Keratinocyte (primary cell): ENCODE results near the gene STAC2. TPM values are rescaled to one million over a fixed set of nuclear protein-coding genes. Genes with fewer than 3 reads are reported as not detected.

Experiments used
- DNase-seq: peaks from one replicate; pipeline ENCODE4 v3.0.0-alpha.2; 2011; ENCODE audit warnings: low read depth, missing footprints, low spot score
- FAIRE-seq: peaks from 2 replicates; lab custom pipeline; 2011; peaks lifted over from hg19 to GRCh38; lab: Jason Lieb, UNC
- H2AFZ ChIP-seq: 2 replicates; pipeline ENCODE4 v1.6.0; 2012; ENCODE audit warnings: low read length, control low read depth, inconsistent platforms; ENCODE audit not compliant: control insufficient read depth
- H3K27ac ChIP-seq: 2 replicates; pipeline ENCODE4 v1.5.1; 2011; ENCODE audit warnings: low read length; ENCODE audit not compliant: control insufficient read depth, insufficient read depth
- H3K27me3 ChIP-seq: 3 replicates; pipeline ENCODE4 v1.6.0; 2011; ENCODE audit warnings: low read length; ENCODE audit not compliant: control insufficient read depth, insufficient read depth; ENCODE audit errors: extremely low read depth
- H3K36me3 ChIP-seq, 2 experiments: 2 replicates in 1 of 2; 3 replicates in 1 of 2; pipeline ENCODE4 v1.5.1; 2011; ENCODE audit warnings: low read length in 2 of 2, mild to moderate bottlenecking in 1 of 2; ENCODE audit not compliant: control insufficient read depth in 2 of 2, insufficient read depth in 2 of 2; ENCODE audit errors: extremely low read depth in 1 of 2
- H3K4me1 ChIP-seq: 3 replicates; pipeline ENCODE4 v1.5.1; 2011; ENCODE audit warnings: low read length; ENCODE audit not compliant: control insufficient read depth, insufficient read depth; ENCODE audit errors: extremely low read depth
- H3K4me2 ChIP-seq: 3 replicates; pipeline ENCODE4 v1.6.0; 2011; ENCODE audit warnings: low read depth, low read length; ENCODE audit not compliant: control insufficient read depth, insufficient read depth; ENCODE audit errors: extremely low read depth
- H3K4me3 ChIP-seq, 3 experiments: fragments of 200-600 bp in 1 of 3; sonication (generic) in 1 of 3; 2 replicates in 2 of 3; 3 replicates in 1 of 3; pipeline ENCODE4 v1.5.1; 2011 to 2016; ENCODE audit warnings: low read length in 3 of 3, mild to moderate bottlenecking in 3 of 3, control low read depth in 2 of 3, inconsistent platforms in 1 of 3, low read depth in 1 of 3, mixed read lengths in 1 of 3, mixed run types in 1 of 3, moderate library complexity in 1 of 3; ENCODE audit not compliant: control insufficient read depth in 2 of 3, insufficient read depth in 2 of 3; ENCODE audit errors: extremely low read depth in 1 of 3
- H3K79me2 ChIP-seq: 2 replicates; pipeline ENCODE4 v1.6.0; 2012; ENCODE audit warnings: low read length; ENCODE audit not compliant: control insufficient read depth, insufficient read depth
- H3K9ac ChIP-seq: 3 replicates; pipeline ENCODE4 v1.6.0; 2011; ENCODE audit warnings: low read length; ENCODE audit not compliant: control insufficient read depth, insufficient read depth; ENCODE audit errors: extremely low read depth
- H3K9me1 ChIP-seq: 3 replicates; pipeline ENCODE4 v1.6.0; 2011; ENCODE audit warnings: low read length; ENCODE audit not compliant: control insufficient read depth, insufficient read depth; ENCODE audit errors: extremely low read depth
- H3K9me3 ChIP-seq: 2 replicates; pipeline ENCODE4 v1.5.1; 2012; ENCODE audit warnings: low read depth, low read length; ENCODE audit not compliant: control insufficient read depth
- H4K20me1 ChIP-seq: 3 replicates; pipeline ENCODE4 v1.6.0; 2011; ENCODE audit warnings: low read length; ENCODE audit not compliant: control insufficient read depth, insufficient read depth; ENCODE audit errors: extremely low read depth
- EZH2 ChIP-seq: IDR thresholded peaks from one replicate; pipeline ENCODE4 v1.6.1; 2012; ENCODE audit warnings: inconsistent platforms, mild to moderate bottlenecking, low read length, moderate library complexity
- dilution Hi-C: fragments of 300-500 bp; cut with MboI; formaldehyde crosslinking; loops from one replicate; pipeline ENCODE4 v1.7.0; 2020; ENCODE audit warnings: low sequenced_read_pairs; ENCODE audit not compliant: extremely low pct_ligation_motif_present
- polyA plus RNA-seq, 5 experiments: library from polyadenylated mRNA; depleted of rRNA in 3 of 5; stranded (reverse) in 3 of 5; stranded (forward) in 1 of 5; unstranded in 1 of 5; fragments of >200 nt; gene quantifications; 1 replicate in 1 of 5; 2 replicates in 3 of 5; 3 replicates in 1 of 5; pipeline versions ENCODE4 v1.2.1 to v1.2.3, GENCODE V29; 2011 to 2012; ENCODE audit warnings: missing spikeins in 2 of 5, low read depth in 1 of 5, low replicate concordance in 1 of 5
- TF ChIP-seq, protein P1 (sequence below), 3 experiments: IDR thresholded peaks in 1 of 3; conservative IDR thresholded peaks in 1 of 3; optimal IDR thresholded peaks in 1 of 3; 2 replicates in 2 of 3; 3 replicates in 1 of 3; pipeline versions ENCODE3 to v1.5.1; 2011; ENCODE audit warnings: low read length in 3 of 3, mild to moderate bottlenecking in 3 of 3, moderate library complexity in 2 of 3, control low read depth in 1 of 3, inconsistent platforms in 1 of 3; ENCODE audit not compliant: insufficient read depth in 2 of 3; ENCODE audit errors: extremely low read depth in 1 of 3

The STAC2 gene
- polyA plus RNA-seq, 1 donor (not counting 4 experiments of a cell fraction or from before 2014, with no cell fraction given), result not detected

DNA sequence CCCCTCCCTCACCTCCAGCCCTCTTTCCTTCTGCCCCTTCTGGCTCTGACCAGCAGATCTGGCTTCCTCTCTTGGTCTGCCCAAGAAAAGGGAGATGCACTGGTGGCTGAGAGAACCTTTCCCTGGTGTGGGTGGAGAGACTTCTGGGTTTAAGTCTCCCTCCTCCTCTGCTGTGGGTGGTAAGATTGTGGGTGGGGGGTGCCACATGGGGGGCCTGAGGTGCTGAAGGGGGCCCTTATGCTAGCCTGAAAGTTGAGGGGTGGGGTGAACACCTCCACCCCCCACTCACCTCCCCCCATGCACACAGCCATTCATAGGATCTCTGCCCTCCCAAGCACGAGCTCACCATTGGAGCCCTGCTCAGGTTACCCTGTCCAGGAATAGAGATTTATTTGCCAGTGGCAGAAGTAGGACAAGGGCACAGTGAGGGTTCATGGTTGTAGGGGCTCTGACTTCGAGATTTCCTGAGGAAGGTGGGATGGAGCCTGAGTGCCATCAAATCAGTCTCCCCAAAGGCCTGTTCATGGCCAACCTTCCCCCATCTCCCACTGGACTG is 1.7 kb upstream of the STAC2 start:
- no peak overlapping the region for H3K27ac ChIP-seq
- no peak overlapping the region for H3K4me3 ChIP-seq
- no peak overlapping the region for H2AFZ ChIP-seq
- H3K27me3 ChIP-seq, result peaks cover 66% of the 10 kb centered on the region
- no peaks in the 10 kb centered on the region for H3K79me2 ChIP-seq
- dilution Hi-C loops, result no loop called here
- FAIRE-seq, result no peak
- no peak overlapping the region for H3K9ac ChIP-seq
- H3K36me3 ChIP-seq, result no peaks in the 10 kb centered on the region
- H3K9me3 ChIP-seq, result no peaks in the 10 kb centered on the region
- no peak overlapping the region for H3K4me2 ChIP-seq
- H3K9me1 ChIP-seq, result no peaks in the 10 kb centered on the region
- no peak for TF ChIP-seq EZH2
- TF ChIP-seq, protein P1, sequence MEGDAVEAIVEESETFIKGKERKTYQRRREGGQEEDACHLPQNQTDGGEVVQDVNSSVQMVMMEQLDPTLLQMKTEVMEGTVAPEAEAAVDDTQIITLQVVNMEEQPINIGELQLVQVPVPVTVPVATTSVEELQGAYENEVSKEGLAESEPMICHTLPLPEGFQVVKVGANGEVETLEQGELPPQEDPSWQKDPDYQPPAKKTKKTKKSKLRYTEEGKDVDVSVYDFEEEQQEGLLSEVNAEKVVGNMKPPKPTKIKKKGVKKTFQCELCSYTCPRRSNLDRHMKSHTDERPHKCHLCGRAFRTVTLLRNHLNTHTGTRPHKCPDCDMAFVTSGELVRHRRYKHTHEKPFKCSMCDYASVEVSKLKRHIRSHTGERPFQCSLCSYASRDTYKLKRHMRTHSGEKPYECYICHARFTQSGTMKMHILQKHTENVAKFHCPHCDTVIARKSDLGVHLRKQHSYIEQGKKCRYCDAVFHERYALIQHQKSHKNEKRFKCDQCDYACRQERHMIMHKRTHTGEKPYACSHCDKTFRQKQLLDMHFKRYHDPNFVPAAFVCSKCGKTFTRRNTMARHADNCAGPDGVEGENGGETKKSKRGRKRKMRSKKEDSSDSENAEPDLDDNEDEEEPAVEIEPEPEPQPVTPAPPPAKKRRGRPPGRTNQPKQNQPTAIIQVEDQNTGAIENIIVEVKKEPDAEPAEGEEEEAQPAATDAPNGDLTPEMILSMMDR (optimal IDR thresholded peaks at IDR 0.05 in 1 of 3, IDR thresholded peaks at IDR 0.05 in 1 of 3, conservative IDR thresholded peaks at IDR 0.05 in 1 of 3; ENCODE audit: extremely low read depth in 1 of 3, insufficient read depth in 2 of 3, low read length in 3 of 3), result no peak
- no peak for DNase-seq
- no peaks in the 10 kb centered on the region for H4K20me1 ChIP-seq
- H3K4me1 ChIP-seq, result no peaks in the 10 kb centered on the region

DNA sequence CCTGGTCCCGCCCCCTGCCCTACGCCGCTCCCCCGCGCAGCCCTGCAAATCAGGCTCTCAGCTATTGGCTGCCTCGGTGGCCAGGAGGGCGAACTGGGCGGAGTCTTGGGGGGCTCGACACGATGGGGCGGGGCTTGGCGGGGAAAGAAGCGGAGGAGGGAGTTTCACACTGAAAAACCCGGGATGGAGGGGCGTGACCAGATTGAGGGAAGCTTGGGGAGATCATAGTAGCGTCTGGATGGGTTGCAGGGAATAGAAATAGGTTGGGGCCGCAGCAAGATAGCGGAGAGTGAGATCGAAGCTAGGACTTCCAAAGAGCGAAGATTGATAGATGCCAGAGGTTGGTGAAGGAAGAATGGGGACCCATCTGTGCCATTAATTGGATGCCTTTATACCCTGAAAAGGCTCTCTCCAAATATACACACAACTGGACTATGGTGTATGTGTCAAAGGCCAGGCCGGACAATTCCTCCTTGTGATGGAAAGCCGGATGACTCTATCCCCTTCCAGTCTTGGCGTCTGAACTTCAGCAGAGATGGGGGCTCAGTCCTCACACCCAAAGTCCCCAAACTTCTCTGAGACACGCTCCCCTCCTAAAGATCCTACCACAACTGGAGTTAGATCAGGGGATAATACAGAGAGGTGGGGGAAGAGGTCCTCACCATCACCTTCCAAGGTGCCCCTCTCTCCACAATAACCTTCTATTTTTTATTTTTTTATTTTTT is 376 bp upstream of the STAC2 start:
- no peaks in the 10 kb centered on the region for H3K36me3 ChIP-seq
- H4K20me1 ChIP-seq, result no peaks in the 10 kb centered on the region
- no peak overlapping the region for H3K4me3 ChIP-seq
- H3K4me2 ChIP-seq, result no peak overlapping the region
- no peak for DNase-seq
- dilution Hi-C loops, result no loop called here
- no peaks in the 10 kb centered on the region for H3K79me2 ChIP-seq
- H3K27me3 ChIP-seq, result peaks cover 67% of the 10 kb centered on the region
- no peak overlapping the region for H3K27ac ChIP-seq
- H3K9ac ChIP-seq, result no peak overlapping the region
- no peaks in the 10 kb centered on the region for H3K9me1 ChIP-seq
- H2AFZ ChIP-seq, result no peak overlapping the region
- peak; percentile 59 for TF ChIP-seq EZH2
- TF ChIP-seq, protein P1 (optimal IDR thresholded peaks at IDR 0.05 in 1 of 3, IDR thresholded peaks at IDR 0.05 in 1 of 3, conservative IDR thresholded peaks at IDR 0.05 in 1 of 3; ENCODE audit: extremely low read depth in 1 of 3, insufficient read depth in 2 of 3, low read length in 3 of 3), result no peak
- no peak for FAIRE-seq
- no peaks in the 10 kb centered on the region for H3K4me1 ChIP-seq
- no peaks in the 10 kb centered on the region for H3K9me3 ChIP-seq
